Endothelial cell of umbilical vein (primary cell): Measurements from ENCODE around the gene ADGRE3. TPM values are rescaled to one million over a fixed set of nuclear protein-coding genes. Genes with fewer than 3 reads are reported as not detected.

Source experiments
- BruUV-seq: library from RNA; stranded (reverse); fragments of 400-500 nt; replicated peaks from 2 replicates; lab custom pipeline; 2021; lab: Mats Ljungman, UMichigan
- CTCF ChIA-PET: fragments of 300-600, 350-600 bp; sonication (Branson Sonifier 250); formaldehyde crosslinking; loops from one replicate; lab custom pipeline; 2021; ENCODE audit warnings: antibody characterized with exemption, inconsistent platforms; lab: Charles Lee
- POLR2A ChIA-PET: fragments of 300-600, 350-600 bp; sonication (Branson Sonifier 250); formaldehyde crosslinking; loops from one replicate; lab custom pipeline; 2021; ENCODE audit warnings: antibody characterized with exemption, inconsistent platforms; lab: Charles Lee
- DNase-seq: peaks from one replicate; pipeline ENCODE4 v3.0.0-alpha.2; 2011; ENCODE audit warnings: low read depth, low spot score
- FAIRE-seq: peaks from 2 replicates; lab custom pipeline; 2011; peaks lifted over from hg19 to GRCh38; lab: Jason Lieb, UNC
- H2AFZ ChIP-seq: 2 replicates; pipeline ENCODE4 v1.6.0; 2012; ENCODE audit warnings: low read depth, low read length, control low read depth, inconsistent platforms
- H3K27ac ChIP-seq: 2 replicates; pipeline ENCODE4 v1.5.1; 2011; ENCODE audit warnings: low read depth, mild to moderate bottlenecking, control low read depth, low read length, moderate library complexity; ENCODE audit not compliant: insufficient read depth
- H3K27me3 ChIP-seq, 2 experiments: 2 replicates each; pipeline versions ENCODE4 v1.6.0 to v1.6.1; 2011; ENCODE audit warnings: low read length in 2 of 2, mixed read lengths in 1 of 2; ENCODE audit not compliant: control insufficient read depth in 2 of 2, insufficient read depth in 2 of 2
- H3K36me3 ChIP-seq, 2 experiments: 2 replicates in 1 of 2; 3 replicates in 1 of 2; pipeline ENCODE4 v1.5.1; 2011; ENCODE audit warnings: low read length in 2 of 2, mild to moderate bottlenecking in 1 of 2, moderate library complexity in 1 of 2; ENCODE audit not compliant: control insufficient read depth in 2 of 2, insufficient read depth in 2 of 2; ENCODE audit errors: extremely low read depth in 1 of 2
- H3K4me1 ChIP-seq: 3 replicates; pipeline ENCODE4 v1.5.1; 2011; ENCODE audit warnings: mild to moderate bottlenecking, low read length; ENCODE audit not compliant: control insufficient read depth, insufficient read depth; ENCODE audit errors: extremely low read depth
- H3K4me2 ChIP-seq: 2 replicates; pipeline ENCODE4 v1.6.1; 2011; ENCODE audit warnings: low read length, control low read depth, mixed read lengths; ENCODE audit not compliant: insufficient read depth
- H3K4me3 ChIP-seq, 3 experiments: fragments of 200-600 bp in 1 of 3; sonication (generic), shearing (Covaris generic) in 1 of 3; replicated peaks in 1 of 3; 2 replicates each; pipeline ENCODE4 v1.5.1; 2011 to 2016; ENCODE audit warnings: control low read depth in 3 of 3, low read length in 3 of 3, mild to moderate bottlenecking in 2 of 3, inconsistent platforms in 1 of 3, low read depth in 1 of 3, moderate library complexity in 1 of 3; ENCODE audit not compliant: insufficient read depth in 1 of 3
- H3K79me2 ChIP-seq: 2 replicates; pipeline ENCODE4 v1.6.0; 2012; ENCODE audit warnings: low read length, inconsistent platforms; ENCODE audit not compliant: control insufficient read depth, insufficient read depth
- H3K9ac ChIP-seq: replicated peaks from 2 replicates; pipeline ENCODE3; 2011; ENCODE audit warnings: low read length, control low read depth; ENCODE audit not compliant: insufficient read depth; ENCODE audit errors: extremely low read depth
- H3K9me1 ChIP-seq: replicated peaks from 3 replicates; pipeline ENCODE4 v1.6.0; 2011; ENCODE audit warnings: mild to moderate bottlenecking, low read length; ENCODE audit not compliant: control insufficient read depth, insufficient read depth; ENCODE audit errors: extremely low read depth
- H3K9me3 ChIP-seq: replicated peaks from 2 replicates; pipeline ENCODE4 v1.5.1; 2012; ENCODE audit warnings: low read length, inconsistent platforms; ENCODE audit not compliant: control insufficient read depth, insufficient read depth
- H4K20me1 ChIP-seq: replicated peaks from 2 replicates; pipeline ENCODE3; 2011; ENCODE audit warnings: mild to moderate bottlenecking, low read length; ENCODE audit not compliant: control insufficient read depth, insufficient read depth; ENCODE audit errors: extremely low read depth
- CTCF ChIP-seq, 2 donors: IDR thresholded peaks; 1 replicate in 1 of 2; 2 replicates in 1 of 2; pipeline ENCODE4 v1.5.1; 2011; ENCODE audit warnings: low read length in 2 of 2, mild to moderate bottlenecking in 2 of 2, moderate library complexity in 2 of 2, control low read depth in 1 of 2, inconsistent platforms in 1 of 2, low read depth in 1 of 2; ENCODE audit not compliant: insufficient read depth in 1 of 2; ENCODE audit errors: extremely low read depth in 1 of 2
- EZH2 ChIP-seq: IDR thresholded peaks from 2 replicates; pipeline ENCODE4 v1.6.1; 2012; ENCODE audit warnings: borderline replicate concordance, low read depth, mild to moderate bottlenecking, moderate library complexity, low read length, inconsistent platforms; ENCODE audit not compliant: severe bottlenecking
- GATA2 ChIP-seq: IDR thresholded peaks from 2 replicates; pipeline ENCODE4 v1.7.0; 2011; ENCODE audit warnings: low read depth, mild to moderate bottlenecking, moderate library complexity, mixed read lengths, low read length; ENCODE audit not compliant: insufficient read length, insufficient read depth
- MAX ChIP-seq: IDR thresholded peaks from 2 replicates; pipeline ENCODE4 v1.6.1; 2011; ENCODE audit not compliant: insufficient read depth, insufficient read length
- POLR2A ChIP-seq: IDR thresholded peaks from 2 replicates; pipeline ENCODE4 v1.6.1; 2012; ENCODE audit warnings: low read depth, mild to moderate bottlenecking, control low read depth, low read length
- POLR2AphosphoS5 ChIP-seq: IDR thresholded peaks from 2 replicates; pipeline ENCODE4 v1.6.1; 2012; ENCODE audit warnings: low read depth, mild to moderate bottlenecking, control low read depth, low read length, moderate library complexity; ENCODE audit not compliant: insufficient read depth
- dilution Hi-C: fragments of 300-500 bp; cut with MboI; formaldehyde crosslinking; loops from one replicate; pipeline ENCODE4 v1.15.0; 2019; ENCODE audit warnings: low sequenced_read_pairs; ENCODE audit not compliant: extremely low pct_ligation_motif_present
- intact Hi-C: fragments of 100-400 bp; cut with micrococcal nuclease; formaldehyde crosslinking; loops from one replicate; pipeline ENCODE4 v1.10.0; 2022
- polyA plus RNA-seq, 4 experiments: library from polyadenylated mRNA; depleted of rRNA in 3 of 4; stranded (reverse) in 3 of 4; unstranded in 1 of 4; fragments of >200 nt; gene quantifications; 2 replicates each; pipeline versions ENCODE4 v1.2.1 to v1.2.3, GENCODE V29; 2011 to 2012; ENCODE audit warnings: missing spikeins in 1 of 4
- total RNA-seq: library from RNA; stranded (reverse); gene quantifications from 2 replicates; pipeline ENCODE4 v1.2.3, GENCODE V29; 2021

The ADGRE3 gene
- total and polyA plus RNA-seq, 2 donors (not counting 3 experiments of a cell fraction or from before 2014, with no cell fraction given), result not detected

- no peak overlapping the region for H2AFZ ChIP-seq
- no peaks in the 10 kb centered on the region for H3K4me1 ChIP-seq
- dilution Hi-C loops (no loop called here), intact Hi-C loops (no loop called here)
- no peak overlapping the region for H3K27ac ChIP-seq
- H3K9ac ChIP-seq, result no peak overlapping the region
- H3K9me3 ChIP-seq, result no peaks in the 10 kb centered on the region
- no peak for DNase-seq
- no peaks in the 10 kb centered on the region for H3K79me2 ChIP-seq
- POLR2A ChIA-PET, result no interaction called here
- CTCF ChIA-PET, result interaction anchor here (12.1 kb wide), 1 partner anchor 106 kb away, joined by 342 read pairs; the partner anchor contains the start of gene ZNF333
- H3K4me2 ChIP-seq, result no peak overlapping the region
- FAIRE-seq, result no peak
- TF ChIP-seq POLR2A, result no peak
- TF ChIP-seq GATA2, result no peak
- no peak for TF ChIP-seq MAX
- TF ChIP-seq POLR2AphosphoS5, result no peak
- TF ChIP-seq CTCF (IDR thresholded peaks at IDR 0.05; ENCODE audit: extremely low read depth in 1 of 2, insufficient read depth in 1 of 2, low read depth in 1 of 2, low read length in 2 of 2), result no peak
- TF ChIP-seq EZH2, result no peak
- no peaks in the 10 kb centered on the region for H3K27me3 ChIP-seq
- H3K4me3 ChIP-seq, result no peak overlapping the region
- H4K20me1 ChIP-seq, result no peaks in the 10 kb centered on the region
- no TSS peak for BruUV-seq
- H3K9me1 ChIP-seq, result no peaks in the 10 kb centered on the region
- H3K36me3 ChIP-seq, result no peaks in the 10 kb centered on the region
Observed at GRCh38 chr19:14580623-14581237, 93.9 kb downstream of the ADGRE3 start.
